GM12878 (cell line): ENCODE results near the gene TMEM9B. TPM values are rescaled to one million over a fixed set of nuclear protein-coding genes. Genes with fewer than 3 reads are reported as not detected.

Source experiments
- BHLHE40 ChIP-seq, 2 experiments: fragments of 450-650 bp in 1 of 2; IDR thresholded peaks; 2 replicates each; pipeline ENCODE4 v1.6.1; 2011 to 2017; ENCODE audit warnings: low read depth in 2 of 2, borderline replicate concordance in 1 of 2, improper control_type of control experiment in 1 of 2, low read length in 1 of 2, mild to moderate bottlenecking in 1 of 2
- CBX3 ChIP-seq: fragments of 200-600 bp; sonication (generic); IDR thresholded peaks from 2 replicates; pipeline ENCODE4 v1.6.1; 2016; ENCODE audit warnings: low read depth, borderline replicate concordance
- CUX1 ChIP-seq: IDR thresholded peaks from 2 replicates; pipeline ENCODE4 v1.6.1; 2012; ENCODE audit warnings: improper control_type of control experiment, low read depth, low read length; ENCODE audit not compliant: insufficient replicate concordance
- E2F4 ChIP-seq: IDR thresholded peaks from 2 replicates; pipeline ENCODE4 v1.6.1; 2012; ENCODE audit warnings: low read depth, low read length, improper control_type of control experiment
- IKZF1 ChIP-seq: fragments of 450-650 bp; conservative IDR thresholded peaks from 2 replicates; pipeline ENCODE4 v1.6.1; 2017; ENCODE audit warnings: antibody characterized with exemption, mild to moderate bottlenecking
- KLF5 ChIP-seq: fragments of 450-650 bp; IDR thresholded peaks from 2 replicates; pipeline ENCODE4 v1.6.1; 2014; ENCODE audit warnings: mild to moderate bottlenecking; ENCODE audit not compliant: partially characterized antibody
- LARP7 ChIP-seq: fragments of 450-650 bp; IDR thresholded peaks from 2 replicates; pipeline ENCODE4 v1.6.1; 2017; ENCODE audit warnings: mild to moderate bottlenecking
- MYC ChIP-seq: IDR thresholded peaks from 2 replicates; pipeline ENCODE4 v1.6.1; 2011; ENCODE audit warnings: mild to moderate bottlenecking, low read length, moderate library complexity, inconsistent platforms; ENCODE audit not compliant: insufficient read depth, insufficient replicate concordance, insufficient read length, severe bottlenecking
- NFYA ChIP-seq: IDR thresholded peaks from 2 replicates; pipeline ENCODE4 v1.6.1; 2011; ENCODE audit warnings: low read depth, mild to moderate bottlenecking, low read length, improper control_type of control experiment, borderline replicate concordance
- REST ChIP-seq: IDR thresholded peaks from 2 replicates; pipeline ENCODE4 v1.6.1; 2012; ENCODE audit warnings: mild to moderate bottlenecking, low read depth, low read length
- SIN3A ChIP-seq: IDR thresholded peaks from 2 replicates; pipeline ENCODE4 v1.6.1; 2012; ENCODE audit warnings: low read depth, low read length, improper control_type of control experiment
- SUZ12 ChIP-seq: fragments of 200-600 bp; sonication (generic); IDR thresholded peaks from one replicate; pipeline ENCODE4 v1.6.1; 2018; ENCODE audit warnings: antibody characterized with exemption, mild to moderate bottlenecking; ENCODE audit not compliant: unreplicated experiment
- TBL1XR1 ChIP-seq: IDR thresholded peaks from 2 replicates; pipeline ENCODE4 v1.6.1; 2012; ENCODE audit warnings: low read depth, low read length, improper control_type of control experiment
- ZBTB40 ChIP-seq: fragments of 450-650 bp; IDR thresholded peaks from 2 replicates; pipeline ENCODE4 v1.6.1; 2016; ENCODE audit warnings: mild to moderate bottlenecking, moderate library complexity, borderline replicate concordance
- polyA plus RNA-seq, 11 experiments: library from polyadenylated mRNA; depleted of rRNA in 4 of 11; unstranded in 6 of 11; stranded (reverse) in 5 of 11; fragments of >200 nt; fragmentation: Nextera tagmentation in 4 of 11; fragmentation: Illumina TruSeq in 1 of 11; extraction: Ambion mirVana in 4 of 11; extraction: Trizol in 1 of 11; gene quantifications; 1 replicate in 1 of 11; 2 replicates in 10 of 11; pipeline versions ENCODE4 v1.2.1 to v1.2.3, GENCODE V29; 2011 to 2016; ENCODE audit warnings: inconsistent platforms in 2 of 11, missing spikeins in 2 of 11, low read depth in 1 of 11
- total RNA-seq, 4 experiments: library from RNA; depleted of rRNA in 3 of 4; stranded (reverse); fragments of >200 nt in 3 of 4; fragmentation: Illumina TruSeq in 1 of 4; extraction: Trizol in 1 of 4; gene quantifications; 2 replicates each; pipeline versions ENCODE4 v1.2.1 to v1.2.3, GENCODE V29; 2013 to 2021

TMEM9B gene
- total and polyA plus RNA-seq, 10 of the 15 experiments (the other 5 are each of a cell fraction or from before 2014, with no cell fraction given) = 11.5 to 54.0 (median 30.0) TPM

GRCh38 chr11:8911029-8911823, 53.0 kb downstream of the TMEM9B start, which contains the start of gene AKIP1 (continued):
- TF ChIP-seq ZBTB40 (no peak), SUZ12 (no peak), TBL1XR1 (no peak), CBX3 (no peak), IKZF1 (peak; percentile 93), CUX1 (no peak), E2F4 (no peak), LARP7 (peak; percentile 67; the same call in 1 of the 2 replicates), NFYA (no peak), MYC (no peak), SIN3A (0 out of 2 replicates have a peak, but pooled peaks have one; percentile 13), KLF5 (no peak), REST (no peak), BHLHE40 (IDR thresholded peaks at IDR 0.05; ENCODE audit: borderline replicate concordance in 1 of 2, low read depth in 2 of 2, low read length in 1 of 2) (no peak)
